Measurements from ENCODE around the gene AASS. TPM values are rescaled to one million over a fixed set of nuclear protein-coding genes. Genes with fewer than 3 reads are reported as not detected.

The AASS gene
- total RNA-seq, 1 experiment from 2014 or later = 38.8 TPM

DNA sequence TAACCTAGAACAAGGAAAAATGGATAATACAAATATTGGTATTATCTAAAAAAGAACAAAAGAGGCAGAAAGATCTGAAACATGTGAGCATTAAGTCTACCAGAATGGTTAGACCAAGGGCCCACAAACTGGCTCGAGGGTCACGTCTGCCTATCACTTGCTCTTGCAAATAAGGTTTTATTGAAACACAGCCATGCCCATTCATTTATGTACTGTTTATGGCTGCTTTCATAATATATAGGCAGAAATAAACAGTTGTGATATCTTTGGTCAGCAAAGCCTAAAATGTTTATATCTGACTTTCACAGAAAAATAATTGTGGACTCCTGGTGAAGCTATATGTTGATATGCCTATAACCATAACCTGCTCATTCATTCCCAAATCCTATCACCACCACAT lies 71.8 kb downstream of the AASS start:
- ChIA-PET CTCF (no interaction called here), POLR2A (ENCODE audit: low non-redundant PET) (no interaction called here)
- Histone ChIP-seq H3K9me3 (ENCODE audit: low read depth, low read length, poor library complexity, severe bottlenecking) (no peaks in the 10 kb centered on the region), H3K4me1 (ENCODE audit: insufficient read depth, low read length, poor library complexity, severe bottlenecking) (no peaks in the 10 kb centered on the region), H3K4me3 (ENCODE audit: low read depth, low read length, poor library complexity, severe bottlenecking) (no peak overlapping the region), H3K27ac (ENCODE audit: low read depth, low read length, poor library complexity, severe bottlenecking) (no peak overlapping the region), H3K27me3 (replicated peaks; ENCODE audit: insufficient read depth, low read depth, low read length, poor library complexity) (no peaks in the 10 kb centered on the region), H3K36me3 (ENCODE audit: insufficient read depth, low read length, poor library complexity, severe bottlenecking) (peaks cover 13% of the 10 kb centered on the region)
- intact Hi-C loops (cut with micrococcal nuclease; ENCODE audit: unreplicated experiment) = no loop called here
- DNase-seq (ENCODE audit: low spot score) = no peak
- TF ChIP-seq, protein P1, sequence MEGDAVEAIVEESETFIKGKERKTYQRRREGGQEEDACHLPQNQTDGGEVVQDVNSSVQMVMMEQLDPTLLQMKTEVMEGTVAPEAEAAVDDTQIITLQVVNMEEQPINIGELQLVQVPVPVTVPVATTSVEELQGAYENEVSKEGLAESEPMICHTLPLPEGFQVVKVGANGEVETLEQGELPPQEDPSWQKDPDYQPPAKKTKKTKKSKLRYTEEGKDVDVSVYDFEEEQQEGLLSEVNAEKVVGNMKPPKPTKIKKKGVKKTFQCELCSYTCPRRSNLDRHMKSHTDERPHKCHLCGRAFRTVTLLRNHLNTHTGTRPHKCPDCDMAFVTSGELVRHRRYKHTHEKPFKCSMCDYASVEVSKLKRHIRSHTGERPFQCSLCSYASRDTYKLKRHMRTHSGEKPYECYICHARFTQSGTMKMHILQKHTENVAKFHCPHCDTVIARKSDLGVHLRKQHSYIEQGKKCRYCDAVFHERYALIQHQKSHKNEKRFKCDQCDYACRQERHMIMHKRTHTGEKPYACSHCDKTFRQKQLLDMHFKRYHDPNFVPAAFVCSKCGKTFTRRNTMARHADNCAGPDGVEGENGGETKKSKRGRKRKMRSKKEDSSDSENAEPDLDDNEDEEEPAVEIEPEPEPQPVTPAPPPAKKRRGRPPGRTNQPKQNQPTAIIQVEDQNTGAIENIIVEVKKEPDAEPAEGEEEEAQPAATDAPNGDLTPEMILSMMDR (conservative IDR thresholded peaks at IDR 0.05; ENCODE audit: low read depth, low read length) = no peak
- no peak for TF ChIP-seq EZH2 (IDR thresholded peaks at IDR 0.05; ENCODE audit: borderline replicate concordance, low read depth, low read length, poor library complexity, severe bottlenecking)
- no TSS peak for BruUV-seq (replicated peaks)

DNA sequence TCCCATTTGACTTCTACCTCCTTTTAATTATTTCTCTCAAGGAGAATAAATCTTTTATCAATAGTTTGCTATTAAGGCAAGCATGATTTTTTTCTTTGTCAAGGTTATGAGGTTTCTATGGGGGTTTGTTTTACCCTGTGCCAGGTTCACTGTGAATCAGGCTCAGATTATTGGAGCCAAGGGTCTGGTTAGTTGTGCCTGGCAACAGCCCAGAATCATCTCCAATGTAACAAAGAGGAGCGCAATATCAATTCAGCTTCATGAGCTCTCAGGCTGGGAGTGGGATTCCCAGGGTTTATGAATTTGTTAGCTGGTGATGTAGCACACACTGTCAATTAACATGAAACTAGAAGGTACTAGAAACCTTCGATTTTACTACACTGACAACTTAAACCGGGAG lies 73.2 kb downstream of the AASS start:
- DNase-seq (ENCODE audit: low spot score) = no peak
- CTCF ChIA-PET = interaction anchor here (0.7 kb wide), 1 partner anchor 50 kb away, joined by 3 read pairs; no protein-coding TSS in a partner anchor
- Histone ChIP-seq H3K27ac (ENCODE audit: low read depth, low read length, poor library complexity, severe bottlenecking) (no peak overlapping the region), H3K9me3 (ENCODE audit: low read depth, low read length, poor library complexity, severe bottlenecking) (no peaks in the 10 kb centered on the region), H3K4me1 (ENCODE audit: insufficient read depth, low read length, poor library complexity, severe bottlenecking) (no peaks in the 10 kb centered on the region), H3K27me3 (replicated peaks; ENCODE audit: insufficient read depth, low read depth, low read length, poor library complexity) (no peaks in the 10 kb centered on the region), H3K4me3 (ENCODE audit: low read depth, low read length, poor library complexity, severe bottlenecking) (no peak overlapping the region), H3K36me3 (ENCODE audit: insufficient read depth, low read length, poor library complexity, severe bottlenecking) (no peaks in the 10 kb centered on the region)
- POLR2A ChIA-PET (ENCODE audit: low non-redundant PET) = no interaction called here
- BruUV-seq (replicated peaks) = no TSS peak
- TF ChIP-seq, protein P1 (conservative IDR thresholded peaks at IDR 0.05; ENCODE audit: low read depth, low read length) = no peak
- TF ChIP-seq EZH2 (IDR thresholded peaks at IDR 0.05; ENCODE audit: borderline replicate concordance, low read depth, low read length, poor library complexity, severe bottlenecking) = no peak
- intact Hi-C loops (cut with micrococcal nuclease; ENCODE audit: unreplicated experiment) = no loop called here

DNA sequence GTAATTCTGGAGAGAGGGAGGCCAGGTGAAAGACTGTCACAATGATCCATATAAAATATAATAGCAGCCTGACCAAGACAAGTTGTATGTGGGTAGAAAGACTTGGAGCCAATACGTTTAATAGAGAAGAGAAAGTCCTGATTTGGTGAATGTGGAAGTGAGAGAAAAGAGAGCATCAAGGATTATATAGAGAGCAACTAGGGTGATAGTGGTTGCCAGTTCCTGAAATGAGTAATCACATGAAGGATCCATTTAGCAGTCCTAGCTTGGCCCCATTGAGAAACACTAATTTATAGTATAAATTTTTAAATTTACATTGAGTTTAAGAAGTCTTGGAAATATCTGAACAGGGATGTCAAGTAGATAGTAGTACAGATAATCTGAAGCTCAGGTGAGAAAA lies 74.0 kb downstream of the AASS start:
- no peaks in the 10 kb centered on the region for H3K36me3 ChIP-seq (ENCODE audit: insufficient read depth, low read length, poor library complexity, severe bottlenecking)
- BruUV-seq (replicated peaks) = no TSS peak
- H3K9me3 ChIP-seq (ENCODE audit: low read depth, low read length, poor library complexity, severe bottlenecking) = no peaks in the 10 kb centered on the region
- DNase-seq (ENCODE audit: low spot score) = no peak
- H3K27me3 ChIP-seq (replicated peaks; ENCODE audit: insufficient read depth, low read depth, low read length, poor library complexity) = no peaks in the 10 kb centered on the region
- no peak overlapping the region for H3K27ac ChIP-seq (ENCODE audit: low read depth, low read length, poor library complexity, severe bottlenecking)
- TF ChIP-seq EZH2 (IDR thresholded peaks at IDR 0.05; ENCODE audit: borderline replicate concordance, low read depth, low read length, poor library complexity, severe bottlenecking) = no peak
- TF ChIP-seq, protein P1 (conservative IDR thresholded peaks at IDR 0.05; ENCODE audit: low read depth, low read length) = no peak
- POLR2A ChIA-PET (ENCODE audit: low non-redundant PET) = no interaction called here
- no peak overlapping the region for H3K4me3 ChIP-seq (ENCODE audit: low read depth, low read length, poor library complexity, severe bottlenecking)
- CTCF ChIA-PET = interaction anchor here (0.7 kb wide), 1 partner anchor 51 kb away, joined by 3 read pairs; no protein-coding TSS in a partner anchor
- intact Hi-C loops (cut with micrococcal nuclease; ENCODE audit: unreplicated experiment) = no loop called here
- no peaks in the 10 kb centered on the region for H3K4me1 ChIP-seq (ENCODE audit: insufficient read depth, low read length, poor library complexity, severe bottlenecking)

All from A673 (cell line).